ENCODE results near the gene IMMP2L. TPM values are rescaled to one million over a fixed set of nuclear protein-coding genes. Genes with fewer than 3 reads are reported as not detected.
A peak's percentile ranks its signal among the peaks of the same experiment; 100 is the strongest.
"Not testable (repeated sequence)": the region's sequence is repeated elsewhere in the genome, so short reads cannot be mapped to it uniquely, and the experiment has no call there.

IMMP2L gene
- total RNA-seq, 2 experiments from 2014 or later = 5.2 to 6.5 TPM

DNA sequence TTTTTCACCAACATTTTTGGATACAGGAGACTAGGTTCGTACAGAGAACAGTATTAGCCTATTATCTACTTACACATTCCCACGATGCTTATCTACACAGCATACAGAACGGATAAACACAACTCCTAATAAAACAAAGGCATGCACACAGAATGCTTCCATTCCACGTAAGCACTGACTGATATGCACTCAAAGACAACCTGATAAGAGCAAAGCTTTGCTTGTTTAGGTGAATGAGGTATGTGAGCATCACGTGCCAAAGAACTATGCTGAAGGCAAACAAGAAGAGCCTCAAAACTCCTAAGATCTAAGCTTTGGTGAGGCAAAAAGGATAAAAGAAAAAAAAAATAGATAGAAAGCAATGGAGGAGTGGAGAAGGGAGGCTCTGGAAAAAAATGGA, 884.9 kb downstream of the IMMP2L start:
- Mint-ChIP-seq H3K4me3 (no peak overlapping the region), H3K27ac (no peak overlapping the region), H3K36me3 (ENCODE audit: low read depth) (peaks cover 10% of the 10 kb centered on the region), H3K27me3 (no peaks in the 10 kb centered on the region), H3K4me1 (peaks cover 2% of the 10 kb centered on the region), H3K9me3 (peaks cover 21% of the 10 kb centered on the region)
- ChIA-PET CTCF (no interaction called here), POLR2A (no interaction called here)
- no peak for DNase-seq

DNA sequence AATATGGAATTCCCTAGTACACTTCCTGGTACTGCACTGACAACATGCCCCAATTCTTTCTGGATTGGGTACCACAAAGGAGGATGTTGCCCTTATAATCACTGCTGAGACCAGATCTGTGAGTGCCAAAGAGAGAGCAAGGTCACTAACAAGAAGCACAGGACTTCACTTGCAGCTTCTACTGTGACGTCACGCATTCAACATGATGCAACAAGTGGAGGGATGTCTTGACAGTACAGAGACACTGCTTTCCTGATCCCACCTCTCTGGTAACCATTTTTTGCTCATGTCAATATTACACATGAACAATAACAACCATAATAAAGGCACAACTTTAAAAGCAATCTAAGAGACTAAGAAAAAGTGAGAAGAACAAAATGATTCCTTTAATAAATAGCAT, 885.5 kb downstream of the IMMP2L start:
- H3K4me3 Mint-ChIP-seq = no peak overlapping the region

DNA sequence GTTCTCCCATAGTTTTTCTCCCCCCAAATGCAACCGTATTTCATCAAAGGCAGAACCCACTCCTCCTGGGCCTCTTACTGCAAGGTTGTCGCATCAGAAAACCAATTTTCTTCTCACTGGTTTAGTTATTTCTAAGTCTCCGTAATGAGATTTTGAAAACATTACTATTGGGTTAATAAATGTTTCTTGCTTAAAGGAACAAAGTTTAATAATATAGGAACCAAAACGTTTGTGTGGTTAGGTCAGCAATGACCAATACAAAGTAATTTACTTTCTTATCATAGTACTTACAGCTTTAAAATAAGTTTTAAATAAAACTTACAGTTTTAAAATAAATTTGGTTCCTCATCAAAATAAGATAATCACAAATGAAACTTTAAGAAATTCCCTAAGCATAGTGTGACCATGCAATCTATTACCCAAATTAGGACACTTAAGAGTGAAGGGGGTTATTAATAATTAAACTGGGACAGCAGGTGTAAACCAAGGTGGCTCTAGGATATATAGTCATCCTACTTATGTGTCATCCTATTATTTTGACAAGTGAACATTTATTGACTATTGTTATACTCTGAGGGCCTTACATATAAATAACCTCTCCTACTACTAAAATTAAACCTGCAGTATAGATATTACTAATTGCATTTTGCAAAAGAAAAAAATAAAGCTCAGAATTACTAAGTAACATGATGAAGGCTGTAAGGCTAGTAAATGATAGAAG, 886.7 kb downstream of the IMMP2L start:
- no peak for DNase-seq
- H3K4me1 Mint-ChIP-seq = peaks cover 2% of the 10 kb centered on the region
- H3K4me3 Mint-ChIP-seq = no peak overlapping the region
- ChIA-PET POLR2A (no interaction called here), CTCF (interaction anchor here (0.6 kb wide), 1 partner anchor 327 kb away, joined by 6 read pairs; no protein-coding TSS in a partner anchor)
- no peaks in the 10 kb centered on the region for H3K27me3 Mint-ChIP-seq
- peaks cover 33% of the 10 kb centered on the region for H3K9me3 Mint-ChIP-seq
- H3K27ac Mint-ChIP-seq = no peak overlapping the region
- peaks cover 13% of the 10 kb centered on the region for H3K36me3 Mint-ChIP-seq (ENCODE audit: low read depth)

More for the DNA sequence above, 885.5 kb downstream of the IMMP2L start:
- no peak for DNase-seq
- Mint-ChIP-seq H3K27ac (no peak overlapping the region), H3K36me3 (ENCODE audit: low read depth) (peaks cover 13% of the 10 kb centered on the region), H3K9me3 (peaks cover 24% of the 10 kb centered on the region), H3K4me1 (peaks cover 2% of the 10 kb centered on the region), H3K27me3 (no peaks in the 10 kb centered on the region)
- CTCF ChIA-PET = interaction anchor here (0.9 kb wide), 1 partner anchor 28 kb away, joined by 3 read pairs; no protein-coding TSS in a partner anchor
- POLR2A ChIA-PET = no interaction called here

DNA sequence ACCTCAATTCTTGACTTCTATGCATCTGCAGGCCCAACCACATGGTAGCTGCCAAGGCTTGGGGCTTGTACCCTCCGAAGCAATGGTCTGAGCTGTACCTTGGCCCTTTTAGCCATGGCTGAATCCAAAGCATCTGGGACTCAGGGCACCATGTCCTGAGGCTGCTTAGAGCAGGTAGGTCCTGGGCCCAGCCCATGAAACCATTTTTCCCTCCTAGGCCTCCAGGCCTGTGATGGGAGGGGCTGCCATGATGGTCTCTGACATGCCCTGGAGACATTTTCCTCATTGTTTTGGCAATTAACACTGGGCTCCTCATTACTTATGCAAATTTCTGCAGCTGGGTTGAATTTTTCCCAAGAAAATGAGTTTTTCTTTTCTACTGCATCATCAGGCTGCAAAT, 889.1 kb downstream of the IMMP2L start:
- ChIA-PET POLR2A (no interaction called here), CTCF (no interaction called here)
- DNase-seq = no peak
- Mint-ChIP-seq H3K4me1 (no peaks in the 10 kb centered on the region), H3K27ac (no peak overlapping the region), H3K36me3 (ENCODE audit: low read depth) (peaks cover 13% of the 10 kb centered on the region), H3K4me3 (no peak overlapping the region), H3K9me3 (peaks cover 33% of the 10 kb centered on the region), H3K27me3 (no peaks in the 10 kb centered on the region)

DNA sequence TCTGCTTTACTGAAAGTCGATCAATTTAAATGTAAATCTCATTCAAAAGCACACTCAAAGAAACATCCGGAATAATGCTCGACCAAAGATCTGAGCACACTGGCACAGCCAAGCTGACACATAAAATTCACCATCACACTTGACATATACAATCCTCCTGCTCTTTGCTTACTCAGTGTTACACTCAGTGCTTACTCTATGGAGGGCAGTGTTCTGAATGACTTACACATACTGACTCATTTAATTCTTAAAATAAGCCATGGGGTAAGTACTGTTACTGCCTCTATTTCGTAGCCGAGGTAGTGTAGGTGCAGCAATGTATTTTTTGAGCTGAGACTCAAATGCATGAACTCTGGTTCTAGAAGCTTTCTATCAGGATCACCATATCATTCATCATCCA, 892.9 kb downstream of the IMMP2L start:
- CTCF ChIA-PET = no interaction called here
- POLR2A ChIA-PET = no interaction called here
- no peaks in the 10 kb centered on the region for H3K27me3 Mint-ChIP-seq
- H3K36me3 Mint-ChIP-seq (ENCODE audit: low read depth) = peaks cover 12% of the 10 kb centered on the region
- no peak overlapping the region for H3K27ac Mint-ChIP-seq
- no peaks in the 10 kb centered on the region for H3K4me1 Mint-ChIP-seq
- DNase-seq = no peak
- peaks cover 29% of the 10 kb centered on the region for H3K9me3 Mint-ChIP-seq
- no peak overlapping the region for H3K4me3 Mint-ChIP-seq

DNA sequence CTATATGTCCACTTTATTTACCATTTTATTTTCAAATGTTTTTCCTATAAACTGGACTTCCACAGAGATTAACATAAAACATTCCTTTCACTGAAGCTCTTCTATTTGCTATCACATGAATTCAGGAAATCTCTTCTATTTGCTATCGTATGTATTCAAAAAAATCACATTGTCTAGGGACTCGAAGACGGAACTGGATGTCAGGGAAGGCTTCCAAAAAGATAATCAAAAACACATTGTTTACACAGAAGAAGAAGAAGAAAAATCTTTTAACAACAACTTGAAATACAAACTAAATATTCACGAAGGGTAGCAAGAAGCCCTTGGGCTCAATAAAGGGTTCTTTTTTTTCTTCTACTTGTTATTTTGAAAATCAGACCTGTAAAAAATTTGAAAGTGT, 897.5 kb downstream of the IMMP2L start:
- DNase-seq = no peak
- ChIA-PET CTCF (no interaction called here), POLR2A (no interaction called here)
- Mint-ChIP-seq H3K36me3 (ENCODE audit: low read depth) (peaks cover 3% of the 10 kb centered on the region), H3K9me3 (peaks cover 11% of the 10 kb centered on the region), H3K27me3 (no peaks in the 10 kb centered on the region), H3K4me3 (no peak overlapping the region), H3K27ac (no peak overlapping the region), H3K4me1 (no peaks in the 10 kb centered on the region)

DNA sequence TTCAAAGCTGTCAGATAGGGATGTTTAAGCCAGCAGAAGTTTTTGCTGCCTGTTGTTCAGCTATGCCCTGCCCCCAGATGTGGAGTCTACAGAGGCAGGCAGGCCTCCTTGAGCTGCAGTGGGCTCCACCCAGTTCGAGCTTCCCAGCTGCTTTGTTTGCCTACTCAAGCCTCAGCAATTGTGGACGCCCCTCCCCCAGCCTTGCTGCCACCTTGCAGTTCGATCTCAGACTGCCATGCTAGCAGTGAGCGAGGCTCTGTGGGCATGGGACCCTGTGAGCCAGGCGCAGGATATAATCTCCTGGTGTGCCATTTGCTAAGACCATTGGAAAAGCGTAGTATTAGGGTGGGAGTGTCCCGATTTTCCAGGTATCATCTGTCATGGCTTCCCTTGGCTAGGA, 901.7 kb downstream of the IMMP2L start:
- CTCF ChIA-PET; H3K36me3 Mint-ChIP-seq (ENCODE audit: low read depth); DNase-seq; H3K27ac Mint-ChIP-seq; H3K4me1 Mint-ChIP-seq; POLR2A ChIA-PET; H3K27me3 Mint-ChIP-seq; H3K4me3 Mint-ChIP-seq: not testable (repeated sequence)
- peaks cover 14% of the 10 kb centered on the region for H3K9me3 Mint-ChIP-seq

DNA sequence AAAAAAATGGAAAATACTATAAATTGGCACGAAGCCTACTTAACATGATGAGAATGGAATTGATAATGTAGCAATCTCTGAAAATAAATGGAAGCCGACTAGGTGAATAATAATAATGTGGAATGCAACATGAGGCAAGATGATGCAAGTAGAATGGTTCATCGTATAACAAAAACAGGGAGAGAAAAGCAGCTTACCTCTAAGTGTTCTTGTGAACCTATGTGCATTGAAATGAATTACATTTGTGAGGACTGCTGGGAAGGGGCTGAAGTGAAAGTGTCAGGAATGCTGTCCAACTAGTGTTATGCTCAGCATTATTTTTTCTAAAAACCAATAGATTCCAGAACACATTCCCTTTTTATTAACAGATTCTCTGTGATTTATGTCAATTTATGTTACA, 912.0 kb downstream of the IMMP2L start:
- H3K9me3 Mint-ChIP-seq = peaks cover 7% of the 10 kb centered on the region
- CTCF ChIA-PET = no interaction called here
- no peak overlapping the region for H3K4me3 Mint-ChIP-seq
- no peaks in the 10 kb centered on the region for H3K4me1 Mint-ChIP-seq
- POLR2A ChIA-PET = no interaction called here
- no peak for DNase-seq
- H3K27ac Mint-ChIP-seq = no peak overlapping the region
- H3K27me3 Mint-ChIP-seq = peaks cover 7% of the 10 kb centered on the region
- no peaks in the 10 kb centered on the region for H3K36me3 Mint-ChIP-seq (ENCODE audit: low read depth)

DNA sequence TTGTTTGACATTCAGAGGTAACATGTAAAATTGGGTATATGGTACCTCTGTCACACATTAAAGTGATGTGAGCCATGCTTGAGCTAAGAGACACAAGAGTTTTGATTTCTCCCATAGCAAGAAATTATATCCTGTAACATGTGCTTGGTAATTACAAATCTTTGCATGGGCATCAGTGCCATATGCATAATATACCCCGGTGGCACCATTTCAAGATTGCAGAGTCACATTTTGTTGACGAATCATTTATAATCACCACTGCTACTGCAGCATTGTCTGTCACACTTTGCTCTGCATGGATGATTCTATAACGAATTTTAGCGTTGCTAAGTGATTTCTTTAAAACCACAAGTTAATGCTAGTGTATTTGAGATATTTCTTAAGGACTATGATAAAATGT, 915.0 kb downstream of the IMMP2L start:
- POLR2A ChIA-PET = no interaction called here

DNA sequence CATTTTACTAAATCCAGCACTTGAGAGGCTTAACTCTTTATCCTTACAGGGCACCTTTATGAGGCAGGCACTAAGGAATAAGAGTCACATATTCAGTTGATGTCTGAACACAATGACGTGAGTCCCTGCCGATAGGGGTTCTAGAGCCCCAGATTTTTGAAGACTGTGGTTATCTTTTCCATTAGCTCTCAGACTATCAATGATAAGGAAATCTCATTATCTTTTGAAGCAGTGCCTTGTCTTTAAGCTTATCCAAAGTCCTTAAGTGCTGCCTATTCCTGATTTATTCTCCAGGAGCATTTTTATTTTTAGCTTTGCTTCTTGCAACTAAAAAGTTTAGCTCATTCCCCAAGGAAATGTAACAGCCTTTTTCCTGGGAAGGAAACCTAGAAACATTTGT, 915.5 kb downstream of the IMMP2L start:
- CTCF ChIA-PET = interaction anchor here (1.0 kb wide), 1 partner anchor 12 kb away, joined by 3 read pairs; no protein-coding TSS in a partner anchor
- H3K9me3 Mint-ChIP-seq = peaks cover 7% of the 10 kb centered on the region
- H3K4me3 Mint-ChIP-seq = no peak overlapping the region
- DNase-seq = no peak
- peaks cover 4% of the 10 kb centered on the region for H3K4me1 Mint-ChIP-seq
- no peaks in the 10 kb centered on the region for H3K36me3 Mint-ChIP-seq (ENCODE audit: low read depth)
- H3K27ac Mint-ChIP-seq = no peak overlapping the region
- peaks cover 7% of the 10 kb centered on the region for H3K27me3 Mint-ChIP-seq
- POLR2A ChIA-PET = no interaction called here

More for the DNA sequence above, 915.0 kb downstream of the IMMP2L start:
- Mint-ChIP-seq H3K4me1 (peaks cover 4% of the 10 kb centered on the region), H3K9me3 (peaks cover 7% of the 10 kb centered on the region), H3K27me3 (peaks cover 7% of the 10 kb centered on the region), H3K4me3 (no peak overlapping the region), H3K27ac (no peak overlapping the region), H3K36me3 (ENCODE audit: low read depth) (no peaks in the 10 kb centered on the region)
- CTCF ChIA-PET = interaction anchor here (1.0 kb wide), 1 partner anchor 12 kb away, joined by 3 read pairs; no protein-coding TSS in a partner anchor
- DNase-seq = no peak

DNA sequence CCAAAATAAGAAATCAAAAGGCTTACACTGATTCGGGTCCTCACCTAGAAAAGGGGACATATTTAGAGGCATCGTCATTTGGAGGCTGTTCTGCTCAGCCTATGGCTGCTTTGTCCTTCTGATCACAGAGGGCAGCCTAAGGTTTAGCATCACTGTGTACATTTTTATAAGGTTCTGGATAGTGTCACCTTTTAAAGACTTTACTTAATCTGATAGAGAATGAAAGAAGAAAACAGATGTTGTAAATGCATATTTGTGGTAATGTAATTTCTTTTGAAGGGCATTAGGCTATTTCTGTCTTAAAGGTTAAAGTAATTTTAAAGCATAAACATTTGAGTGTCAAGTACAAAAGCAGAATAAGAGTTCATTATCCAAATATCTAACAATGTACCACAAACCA, 916.7 kb downstream of the IMMP2L start:
- Mint-ChIP-seq H3K27me3 (peaks cover 7% of the 10 kb centered on the region), H3K4me3 (no peak overlapping the region), H3K4me1 (peaks cover 4% of the 10 kb centered on the region), H3K9me3 (peaks cover 7% of the 10 kb centered on the region), H3K36me3 (ENCODE audit: low read depth) (no peaks in the 10 kb centered on the region), H3K27ac (no peak overlapping the region)
- DNase-seq = no peak
- ChIA-PET CTCF (no interaction called here), POLR2A (no interaction called here)

DNA sequence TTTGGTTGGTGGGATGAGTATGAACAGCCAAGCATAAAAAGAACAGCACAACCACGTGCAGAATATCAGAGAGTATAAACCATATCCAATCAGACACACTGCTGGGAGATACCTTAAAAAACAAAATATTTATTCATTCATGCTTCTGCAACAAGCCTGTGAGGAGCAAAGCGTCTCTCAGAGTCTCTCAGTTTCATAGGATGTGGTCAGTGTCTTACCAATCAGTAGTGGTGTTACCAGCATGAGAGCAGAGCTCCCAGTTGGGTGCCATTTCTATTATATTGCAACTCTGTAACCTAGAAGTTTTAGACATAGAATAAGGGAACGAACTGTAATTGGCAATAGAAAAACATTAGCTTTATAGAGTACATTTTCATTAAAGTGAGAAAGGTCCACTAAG, 917.2 kb downstream of the IMMP2L start:
- H3K27ac Mint-ChIP-seq = no peak overlapping the region
- peaks cover 6% of the 10 kb centered on the region for H3K27me3 Mint-ChIP-seq
- H3K4me3 Mint-ChIP-seq = no peak overlapping the region
- peak; percentile 15 for DNase-seq
- peaks cover 4% of the 10 kb centered on the region for H3K4me1 Mint-ChIP-seq
- ChIA-PET POLR2A (no interaction called here), CTCF (no interaction called here)
- peaks cover 7% of the 10 kb centered on the region for H3K9me3 Mint-ChIP-seq
- no peaks in the 10 kb centered on the region for H3K36me3 Mint-ChIP-seq (ENCODE audit: low read depth)

DNA sequence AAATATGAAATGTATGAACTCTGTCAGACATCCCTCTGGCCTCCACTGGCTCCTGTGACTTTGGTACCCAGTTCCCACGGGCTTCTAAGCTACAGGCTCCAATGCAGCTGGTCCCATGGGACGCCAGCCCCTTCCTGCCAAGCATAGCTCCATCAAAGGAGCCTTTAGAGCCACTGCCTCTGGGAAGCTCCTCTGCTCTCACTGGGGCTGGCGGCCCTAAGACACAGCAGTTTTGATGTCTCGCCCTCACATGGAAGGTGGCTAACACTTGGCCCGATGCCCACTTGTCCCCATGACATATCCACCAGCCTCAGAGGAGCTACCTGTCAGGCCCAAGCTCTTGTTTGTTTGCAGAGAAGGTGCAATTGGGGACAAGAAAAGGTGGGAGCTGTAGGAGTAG, 925.0 kb downstream of the IMMP2L start:
- no peak overlapping the region for H3K27ac Mint-ChIP-seq
- H3K4me3 Mint-ChIP-seq = no peak overlapping the region
- no peaks in the 10 kb centered on the region for H3K4me1 Mint-ChIP-seq
- POLR2A ChIA-PET = no interaction called here
- peaks cover 12% of the 10 kb centered on the region for H3K27me3 Mint-ChIP-seq
- no peak for DNase-seq
- CTCF ChIA-PET = no interaction called here
- H3K36me3 Mint-ChIP-seq (ENCODE audit: low read depth) = no peaks in the 10 kb centered on the region
- peaks cover 10% of the 10 kb centered on the region for H3K9me3 Mint-ChIP-seq

DNA sequence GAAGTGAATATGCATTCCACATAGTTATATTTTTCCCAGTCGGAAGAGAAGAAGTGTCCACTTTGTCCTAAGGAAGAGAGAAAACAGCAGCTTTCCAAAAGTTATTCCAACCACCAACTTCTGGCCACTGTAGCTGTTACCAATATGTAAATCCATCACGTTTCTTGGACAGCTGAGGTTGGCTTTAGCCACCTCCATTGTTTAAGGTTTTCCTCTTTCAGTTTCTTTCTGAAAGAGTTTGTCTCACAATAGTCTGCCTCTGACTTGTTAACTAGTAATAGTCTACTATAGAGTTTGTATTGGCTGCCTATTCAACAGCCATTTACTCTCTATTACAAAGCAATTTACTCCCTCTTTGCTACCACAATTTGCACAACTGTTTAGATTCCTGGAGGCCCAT, 929.0 kb downstream of the IMMP2L start:
- peaks cover 8% of the 10 kb centered on the region for H3K9me3 Mint-ChIP-seq
- peaks cover under 1% of the 10 kb centered on the region for H3K27me3 Mint-ChIP-seq
- no peak overlapping the region for H3K4me3 Mint-ChIP-seq
- no peak overlapping the region for H3K27ac Mint-ChIP-seq
- H3K36me3 Mint-ChIP-seq (ENCODE audit: low read depth) = no peaks in the 10 kb centered on the region
- DNase-seq = no peak
- ChIA-PET CTCF (no interaction called here), POLR2A (no interaction called here)
- H3K4me1 Mint-ChIP-seq = no peaks in the 10 kb centered on the region

Measured in activated CD4-positive, alpha-beta T cell treated with anti-CD3 and anti-CD28 coated beads, Interleukin-2, amount 10 ng/mL, durations not matched to agents 7 days and 5 days (primary cell).